ENCODE data around the gene ARL5A.

Gene ARL5A, protein sequence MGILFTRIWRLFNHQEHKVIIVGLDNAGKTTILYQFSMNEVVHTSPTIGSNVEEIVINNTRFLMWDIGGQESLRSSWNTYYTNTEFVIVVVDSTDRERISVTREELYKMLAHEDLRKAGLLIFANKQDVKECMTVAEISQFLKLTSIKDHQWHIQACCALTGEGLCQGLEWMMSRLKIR

DNA sequence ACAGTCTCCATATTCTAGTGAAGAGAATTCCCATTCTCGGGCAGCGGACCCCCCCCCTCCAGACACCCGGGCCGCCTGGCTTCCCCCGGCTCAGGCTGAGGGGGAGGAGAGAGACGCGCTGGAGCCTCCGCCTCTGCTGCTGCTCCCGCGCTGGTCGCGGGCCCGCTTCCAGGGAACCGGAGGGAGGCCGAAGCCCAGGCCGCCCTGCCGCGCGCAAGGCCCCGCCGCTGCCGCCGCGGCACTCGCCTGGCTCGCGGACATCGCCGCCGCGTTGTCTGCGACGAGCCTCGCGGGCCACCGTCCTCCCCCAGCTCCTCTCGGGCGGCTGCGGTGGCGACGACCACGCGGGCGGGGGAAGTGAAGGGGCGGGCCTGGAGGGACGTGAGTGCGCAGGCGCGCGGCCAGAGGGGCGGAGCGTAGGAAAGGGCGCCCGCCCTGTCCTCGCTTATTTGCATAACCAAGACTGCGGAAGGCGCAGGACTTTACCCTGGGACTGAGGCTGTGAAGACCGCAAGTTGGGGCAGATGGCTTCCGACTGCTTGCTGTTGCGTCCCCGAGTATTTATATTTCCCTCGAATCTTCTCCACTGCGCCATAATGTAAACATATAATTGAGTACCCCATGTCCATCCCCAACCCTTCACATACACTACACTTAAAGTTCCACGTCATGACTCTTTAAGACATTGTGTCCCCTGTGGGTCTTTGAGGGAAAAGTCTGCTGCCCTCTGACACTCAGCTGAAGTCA, at the start of gene ARL5A:
Gene ARL5A (minus strand): TSS at position 279 of the 747 bp plus-strand sequence. CDS start 245 bp downstream, at position 34.
- no peak for TF ChIP-seq CREB1 (IDR thresholded peaks at IDR 0.05; ENCODE audit: low read depth)
- no peak for TF ChIP-seq ZBTB7A (IDR thresholded peaks at IDR 0.05; ENCODE audit: low read depth)
- TF ChIP-seq, protein P1, sequence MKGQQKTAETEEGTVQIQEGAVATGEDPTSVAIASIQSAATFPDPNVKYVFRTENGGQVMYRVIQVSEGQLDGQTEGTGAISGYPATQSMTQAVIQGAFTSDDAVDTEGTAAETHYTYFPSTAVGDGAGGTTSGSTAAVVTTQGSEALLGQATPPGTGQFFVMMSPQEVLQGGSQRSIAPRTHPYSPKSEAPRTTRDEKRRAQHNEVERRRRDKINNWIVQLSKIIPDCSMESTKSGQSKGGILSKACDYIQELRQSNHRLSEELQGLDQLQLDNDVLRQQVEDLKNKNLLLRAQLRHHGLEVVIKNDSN (IDR thresholded peaks at IDR 0.05), result no peak; the same call in 1 of the 2 replicates
- TF ChIP-seq NFIC (IDR thresholded peaks at IDR 0.05), result peak; percentile 25; the same call in 1 of the 2 replicates
- no peak for TF ChIP-seq TEAD4 (IDR thresholded peaks at IDR 0.05)
- TF ChIP-seq CEBPB (IDR thresholded peaks at IDR 0.05), result no peak
- TF ChIP-seq, protein P2, sequence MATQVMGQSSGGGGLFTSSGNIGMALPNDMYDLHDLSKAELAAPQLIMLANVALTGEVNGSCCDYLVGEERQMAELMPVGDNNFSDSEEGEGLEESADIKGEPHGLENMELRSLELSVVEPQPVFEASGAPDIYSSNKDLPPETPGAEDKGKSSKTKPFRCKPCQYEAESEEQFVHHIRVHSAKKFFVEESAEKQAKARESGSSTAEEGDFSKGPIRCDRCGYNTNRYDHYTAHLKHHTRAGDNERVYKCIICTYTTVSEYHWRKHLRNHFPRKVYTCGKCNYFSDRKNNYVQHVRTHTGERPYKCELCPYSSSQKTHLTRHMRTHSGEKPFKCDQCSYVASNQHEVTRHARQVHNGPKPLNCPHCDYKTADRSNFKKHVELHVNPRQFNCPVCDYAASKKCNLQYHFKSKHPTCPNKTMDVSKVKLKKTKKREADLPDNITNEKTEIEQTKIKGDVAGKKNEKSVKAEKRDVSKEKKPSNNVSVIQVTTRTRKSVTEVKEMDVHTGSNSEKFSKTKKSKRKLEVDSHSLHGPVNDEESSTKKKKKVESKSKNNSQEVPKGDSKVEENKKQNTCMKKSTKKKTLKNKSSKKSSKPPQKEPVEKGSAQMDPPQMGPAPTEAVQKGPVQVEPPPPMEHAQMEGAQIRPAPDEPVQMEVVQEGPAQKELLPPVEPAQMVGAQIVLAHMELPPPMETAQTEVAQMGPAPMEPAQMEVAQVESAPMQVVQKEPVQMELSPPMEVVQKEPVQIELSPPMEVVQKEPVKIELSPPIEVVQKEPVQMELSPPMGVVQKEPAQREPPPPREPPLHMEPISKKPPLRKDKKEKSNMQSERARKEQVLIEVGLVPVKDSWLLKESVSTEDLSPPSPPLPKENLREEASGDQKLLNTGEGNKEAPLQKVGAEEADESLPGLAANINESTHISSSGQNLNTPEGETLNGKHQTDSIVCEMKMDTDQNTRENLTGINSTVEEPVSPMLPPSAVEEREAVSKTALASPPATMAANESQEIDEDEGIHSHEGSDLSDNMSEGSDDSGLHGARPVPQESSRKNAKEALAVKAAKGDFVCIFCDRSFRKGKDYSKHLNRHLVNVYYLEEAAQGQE (IDR thresholded peaks at IDR 0.05; ENCODE audit: low read depth), result no peak
- peak; percentile 74 for TF ChIP-seq TAF1 (IDR thresholded peaks at IDR 0.05; ENCODE audit: low read depth)
- peak; percentile 41 for TF ChIP-seq EGR1 (IDR thresholded peaks at IDR 0.05)
- 0 out of 2 replicates have a peak, but pooled peaks have one; percentile 13 for TF ChIP-seq TCF12 (IDR thresholded peaks at IDR 0.05; ENCODE audit: low read depth)
- TF ChIP-seq YY1 (IDR thresholded peaks at IDR 0.05; ENCODE audit: low read depth), result peak; percentile 51; the same call in 1 of the 2 replicates
- TF ChIP-seq, protein P3, sequence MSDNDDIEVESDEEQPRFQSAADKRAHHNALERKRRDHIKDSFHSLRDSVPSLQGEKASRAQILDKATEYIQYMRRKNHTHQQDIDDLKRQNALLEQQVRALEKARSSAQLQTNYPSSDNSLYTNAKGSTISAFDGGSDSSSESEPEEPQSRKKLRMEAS (IDR thresholded peaks at IDR 0.05), result peak; percentile 85
- TF ChIP-seq FOXM1 (IDR thresholded peaks at IDR 0.05; ENCODE audit: borderline replicate concordance, low read depth), result no peak
- TF ChIP-seq RAD21 (IDR thresholded peaks at IDR 0.05; ENCODE audit: low read depth), result no peak
- peak; percentile 24; the same call in 1 of the 2 replicates for TF ChIP-seq EP300 (IDR thresholded peaks at IDR 0.05; ENCODE audit: borderline replicate concordance)

DNA sequence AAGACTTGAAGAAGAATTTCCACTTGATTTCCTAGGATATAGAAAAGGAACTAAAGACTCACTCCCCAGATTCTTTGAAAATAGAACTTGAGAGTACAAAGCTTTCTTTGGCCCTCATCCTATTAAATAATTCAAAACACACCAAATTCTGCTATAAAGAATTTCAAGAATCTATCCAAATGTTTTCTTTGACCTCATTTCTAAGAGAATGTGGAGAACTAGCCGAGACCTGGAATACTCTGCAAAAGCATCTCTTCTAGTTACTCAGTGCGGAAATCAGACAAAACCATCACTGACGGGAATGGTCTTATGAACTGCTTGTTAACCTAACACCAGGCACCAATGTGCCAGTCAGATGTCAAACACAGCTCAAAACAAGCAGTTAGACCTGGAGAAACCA, 44.2 kb upstream of the ARL5A start:
- TF ChIP-seq TEAD4 (IDR thresholded peaks at IDR 0.05) (no peak), EP300 (IDR thresholded peaks at IDR 0.05; ENCODE audit: borderline replicate concordance) (no peak), NFIC (IDR thresholded peaks at IDR 0.05) (no peak), CREB1 (IDR thresholded peaks at IDR 0.05; ENCODE audit: low read depth) (no peak), ZBTB7A (IDR thresholded peaks at IDR 0.05; ENCODE audit: low read depth) (no peak), TCF12 (IDR thresholded peaks at IDR 0.05; ENCODE audit: low read depth) (no peak), RAD21 (IDR thresholded peaks at IDR 0.05; ENCODE audit: low read depth) (no peak), CEBPB (IDR thresholded peaks at IDR 0.05) (no peak), FOXM1 (IDR thresholded peaks at IDR 0.05; ENCODE audit: borderline replicate concordance, low read depth) (no peak), YY1 (IDR thresholded peaks at IDR 0.05; ENCODE audit: low read depth) (no peak), EGR1 (IDR thresholded peaks at IDR 0.05) (no peak), TAF1 (IDR thresholded peaks at IDR 0.05; ENCODE audit: low read depth) (no peak)
- TF ChIP-seq, protein P2 (IDR thresholded peaks at IDR 0.05; ENCODE audit: low read depth), result no peak
- TF ChIP-seq, protein P3 (IDR thresholded peaks at IDR 0.05), result no peak
- TF ChIP-seq, protein P1 (IDR thresholded peaks at IDR 0.05), result no peak

DNA sequence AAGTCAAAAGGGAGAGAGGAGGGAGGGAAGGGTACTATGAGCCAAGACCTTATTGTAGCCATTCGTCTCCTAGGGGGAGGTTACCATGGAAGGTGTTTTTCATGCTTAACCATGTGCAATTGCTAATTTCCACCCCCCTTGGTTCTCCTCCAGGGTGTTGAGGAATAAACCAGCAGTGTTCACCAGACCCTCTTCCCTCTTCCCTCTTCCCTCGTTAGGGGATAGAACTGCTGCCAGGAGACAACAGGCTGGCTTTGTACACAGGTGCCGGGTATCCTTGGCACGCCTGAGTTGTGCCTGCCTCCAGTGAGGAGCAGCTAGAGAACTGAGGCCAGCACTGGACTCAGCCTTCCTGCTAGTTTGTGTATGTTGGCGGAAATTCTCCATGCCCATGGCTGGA, 41.1 kb upstream of the ARL5A start:
- no peak for TF ChIP-seq EGR1 (IDR thresholded peaks at IDR 0.05)
- TF ChIP-seq YY1 (IDR thresholded peaks at IDR 0.05; ENCODE audit: low read depth), result no peak
- no peak for TF ChIP-seq CREB1 (IDR thresholded peaks at IDR 0.05; ENCODE audit: low read depth)
- TF ChIP-seq EP300 (IDR thresholded peaks at IDR 0.05; ENCODE audit: borderline replicate concordance), result no peak
- no peak for TF ChIP-seq TEAD4 (IDR thresholded peaks at IDR 0.05)
- no peak for TF ChIP-seq TAF1 (IDR thresholded peaks at IDR 0.05; ENCODE audit: low read depth)
- no peak for TF ChIP-seq ZBTB7A (IDR thresholded peaks at IDR 0.05; ENCODE audit: low read depth)
- TF ChIP-seq FOXM1 (IDR thresholded peaks at IDR 0.05; ENCODE audit: borderline replicate concordance, low read depth), result no peak
- TF ChIP-seq TCF12 (IDR thresholded peaks at IDR 0.05; ENCODE audit: low read depth), result no peak
- TF ChIP-seq NFIC (IDR thresholded peaks at IDR 0.05), result no peak
- TF ChIP-seq, protein P2 (IDR thresholded peaks at IDR 0.05; ENCODE audit: low read depth), result no peak
- TF ChIP-seq, protein P3 (IDR thresholded peaks at IDR 0.05), result no peak
- no peak for TF ChIP-seq CEBPB (IDR thresholded peaks at IDR 0.05)
- TF ChIP-seq, protein P1 (IDR thresholded peaks at IDR 0.05), result no peak
- TF ChIP-seq RAD21 (IDR thresholded peaks at IDR 0.05; ENCODE audit: low read depth), result no peak
